ENCODE data around the gene FAM13A. TPM values are rescaled to one million over a fixed set of nuclear protein-coding genes. Genes with fewer than 3 reads are reported as not detected.
A peak's percentile ranks its signal among the peaks of the same experiment; 100 is the strongest.

FAM13A gene
- total and polyA plus RNA-seq, 8 donors = 15.7 to 56.4 (median 38.1) TPM

- Histone ChIP-seq H3K36me3 (no peaks in the 10 kb centered on the region), H3K4me3 (no peak overlapping the region), H3K4me1 (peaks cover 27 to 71% (median 70%) of the 10 kb centered on the region in 3 donors), H3K9me3 (no peaks in the 10 kb centered on the region), H3K27me3 (no peaks in the 10 kb centered on the region), H3K27ac (peak overlapping the region in 1 of 4 donors; percentile 2)
- FAIRE-seq (no peak), ATAC-seq (no peak), DNase-seq (no peak)
- intact Hi-C loops (cut with DNase I) = loop anchor here in 1 of 3 donors (10.0 kb wide), 1 partner anchor 215 kb away; no protein-coding TSS in a partner anchor
- TF ChIP-seq, protein P1, sequence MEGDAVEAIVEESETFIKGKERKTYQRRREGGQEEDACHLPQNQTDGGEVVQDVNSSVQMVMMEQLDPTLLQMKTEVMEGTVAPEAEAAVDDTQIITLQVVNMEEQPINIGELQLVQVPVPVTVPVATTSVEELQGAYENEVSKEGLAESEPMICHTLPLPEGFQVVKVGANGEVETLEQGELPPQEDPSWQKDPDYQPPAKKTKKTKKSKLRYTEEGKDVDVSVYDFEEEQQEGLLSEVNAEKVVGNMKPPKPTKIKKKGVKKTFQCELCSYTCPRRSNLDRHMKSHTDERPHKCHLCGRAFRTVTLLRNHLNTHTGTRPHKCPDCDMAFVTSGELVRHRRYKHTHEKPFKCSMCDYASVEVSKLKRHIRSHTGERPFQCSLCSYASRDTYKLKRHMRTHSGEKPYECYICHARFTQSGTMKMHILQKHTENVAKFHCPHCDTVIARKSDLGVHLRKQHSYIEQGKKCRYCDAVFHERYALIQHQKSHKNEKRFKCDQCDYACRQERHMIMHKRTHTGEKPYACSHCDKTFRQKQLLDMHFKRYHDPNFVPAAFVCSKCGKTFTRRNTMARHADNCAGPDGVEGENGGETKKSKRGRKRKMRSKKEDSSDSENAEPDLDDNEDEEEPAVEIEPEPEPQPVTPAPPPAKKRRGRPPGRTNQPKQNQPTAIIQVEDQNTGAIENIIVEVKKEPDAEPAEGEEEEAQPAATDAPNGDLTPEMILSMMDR (IDR thresholded peaks at IDR 0.05) = no peak
- WGBS, 2 donors = 33 to 43% methylated on average over 5 of the region's 5 CpGs
Measured at GRCh38 chr4:88809576-88810219, 247.3 kb downstream of the FAM13A start.

GRCh38 chr4:88809101-88809500, 247.9 kb downstream of the FAM13A start:
- intact Hi-C loops (cut with DNase I) = no loop called here
- no peak for FAIRE-seq
- WGBS, 2 donors = 74 to 75% methylated on average over 2 of the region's 2 CpGs
- no peak for DNase-seq
- Histone ChIP-seq H3K27me3 (no peaks in the 10 kb centered on the region), H3K4me3 (no peak overlapping the region), H3K4me1 (peaks cover 27 to 75% (median 73%) of the 10 kb centered on the region in 3 donors), H3K27ac (peak overlapping the region in 1 of 4 donors; percentile 2), H3K9me3 (no peaks in the 10 kb centered on the region), H3K36me3 (no peaks in the 10 kb centered on the region)
- ATAC-seq = no peak
- TF ChIP-seq, protein P1 (IDR thresholded peaks at IDR 0.05) = no peak

- Histone ChIP-seq H3K4me3 (no peak overlapping the region), H3K27me3 (no peaks in the 10 kb centered on the region), H3K27ac (peak overlapping the region in 1 of 4 donors; percentile 48), H3K9me3 (no peaks in the 10 kb centered on the region), H3K36me3 (no peaks in the 10 kb centered on the region), H3K4me1 (peaks cover 34 to 76% (median 72%) of the 10 kb centered on the region in 3 donors)
- intact Hi-C loops (cut with DNase I) = no loop called here
- peak in 3 of 4 donors; percentile 29 to 55 (median 52) for ATAC-seq
- no peak for DNase-seq
- WGBS, 2 donors = 12 to 16% methylated on average over 4 of the region's 4 CpGs
- TF ChIP-seq, protein P1 (IDR thresholded peaks at IDR 0.05) = no peak
- FAIRE-seq = no peak
Measured at GRCh38 chr4:88807499-88807898, 249.5 kb downstream of the FAM13A start.

GRCh38 chr4:88804234-88804633, 252.8 kb downstream of the FAM13A start:
- intact Hi-C loops (cut with DNase I) = no loop called here
- Histone ChIP-seq H3K36me3 (peaks cover 0 to 3% (median 0%) of the 10 kb centered on the region in 3 donors), H3K9me3 (no peaks in the 10 kb centered on the region), H3K4me1 (peaks cover 34 to 73% (median 64%) of the 10 kb centered on the region in 3 donors), H3K27me3 (no peaks in the 10 kb centered on the region), H3K4me3 (no peak overlapping the region), H3K27ac (peak overlapping the region in 2 of 4 donors; percentile 27 to 59)
- TF ChIP-seq, protein P1 (IDR thresholded peaks at IDR 0.05) = no peak
- ATAC-seq (no peak), DNase-seq (no peak), FAIRE-seq (peak; percentile 26)
- WGBS, 2 donors = 88 to 96% methylated on average over 2 of the region's 2 CpGs

DNA sequence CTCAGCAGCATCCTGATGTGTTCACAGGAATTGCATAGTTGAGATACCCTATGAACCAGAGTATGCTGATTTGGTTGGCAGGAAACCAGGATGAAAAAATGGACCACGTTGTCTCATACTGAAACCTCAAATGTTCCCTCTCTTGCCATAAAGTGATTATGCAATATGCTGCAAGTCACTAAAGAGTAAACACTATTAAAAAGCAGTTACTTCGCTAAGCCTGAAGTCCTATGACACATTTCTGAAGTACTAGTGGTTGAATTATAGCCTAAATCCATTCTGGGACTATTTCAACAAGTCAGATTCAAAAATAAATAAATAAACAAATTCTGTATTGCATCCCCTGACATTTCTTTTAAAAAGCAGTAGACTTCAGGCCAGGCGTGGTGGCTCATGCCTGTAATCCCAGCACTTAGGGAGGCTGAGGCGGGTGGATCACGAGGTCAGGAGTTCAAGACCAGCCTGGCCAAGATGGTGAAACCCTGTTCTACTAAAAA, 253.3 kb downstream of the FAM13A start:
- peaks cover 33 to 67% (median 58%) of the 10 kb centered on the region in 3 donors for H3K4me1 ChIP-seq
- peak overlapping the region in 2 of 4 donors; percentile 27 to 59 for H3K27ac ChIP-seq
- no peaks in the 10 kb centered on the region for H3K9me3 ChIP-seq
- intact Hi-C loops (cut with DNase I) = no loop called here
- WGBS, 2 donors = 57 to 70% methylated on average over 5 of the region's 5 CpGs
- peak; percentile 64 for FAIRE-seq
- peak in 2 of 6 donors; percentile 24 to 35 for DNase-seq
- peak; percentile 38 to 85 (median 68) for ATAC-seq
- no peaks in the 10 kb centered on the region for H3K27me3 ChIP-seq
- H3K4me3 ChIP-seq = no peak overlapping the region
- TF ChIP-seq, protein P1 (IDR thresholded peaks at IDR 0.05) = no peak
- peaks cover 0 to 4% (median 0%) of the 10 kb centered on the region in 3 donors for H3K36me3 ChIP-seq
